GM18907 (cell line): ENCODE measurements around the gene NEO1.

ENCODE experiments used
- ATAC-seq: cut with Tn5 transposase; IDR thresholded peaks from one replicate; pipeline ENCODE4 v1.9.1; 2021; ENCODE audit warnings: mild to moderate bottlenecking, moderate library complexity; ENCODE audit not compliant: unreplicated experiment

Gene NEO1

GRCh38 chr15:73051807-73052652 is at the start of gene NEO1:
Gene NEO1, plus strand, starts transcription at chr15:73052463. Its CDS starts 213 bp downstream, at chr15:73052676.
- ATAC-seq: peak; percentile 65

- ATAC-seq: no peak
Measured at GRCh38 chr15:73004462-73004861, 47.8 kb upstream of the NEO1 start.

- ATAC-seq: no peak
Measured at GRCh38 chr15:73005032-73005431, 47.2 kb upstream of the NEO1 start.

GRCh38 chr15:73005446-73005845 is 46.8 kb upstream of the NEO1 start:
- no peak for ATAC-seq

- ATAC-seq: no peak
Measured at GRCh38 chr15:73006523-73006922, 45.7 kb upstream of the NEO1 start.

GRCh38 chr15:73009066-73010056 is 42.9 kb upstream of the NEO1 start:
- no peak for ATAC-seq

- no peak for ATAC-seq
Measured at GRCh38 chr15:73010154-73011152, 41.8 kb upstream of the NEO1 start.

- ATAC-seq: no peak
Measured at GRCh38 chr15:73014904-73015303, 37.4 kb upstream of the NEO1 start.

- no peak for ATAC-seq
Measured at GRCh38 chr15:73015493-73015892, 36.8 kb upstream of the NEO1 start.

- no peak for ATAC-seq
Measured at GRCh38 chr15:73017987-73018386, 34.3 kb upstream of the NEO1 start.

GRCh38 chr15:73019154-73019553 is 33.1 kb upstream of the NEO1 start:
- ATAC-seq: no peak

- ATAC-seq: no peak
Measured at GRCh38 chr15:73019601-73020146, 32.6 kb upstream of the NEO1 start.

- no peak for ATAC-seq
Measured at GRCh38 chr15:73021139-73021621, 31.1 kb upstream of the NEO1 start.

- ATAC-seq: no peak
Measured at GRCh38 chr15:73022161-73022560, 30.1 kb upstream of the NEO1 start.

GRCh38 chr15:73023071-73023470 is 29.2 kb upstream of the NEO1 start:
- ATAC-seq: no peak

GRCh38 chr15:73024168-73024567 is 28.1 kb upstream of the NEO1 start:
- no peak for ATAC-seq

- no peak for ATAC-seq
Measured at GRCh38 chr15:73026511-73027054, 25.7 kb upstream of the NEO1 start.

GRCh38 chr15:73028031-73028430 is 24.2 kb upstream of the NEO1 start:
- ATAC-seq: no peak

GRCh38 chr15:73028831-73029451 is 23.3 kb upstream of the NEO1 start:
- no peak for ATAC-seq
